ENCODE results near the gene RANBP3.

DNA sequence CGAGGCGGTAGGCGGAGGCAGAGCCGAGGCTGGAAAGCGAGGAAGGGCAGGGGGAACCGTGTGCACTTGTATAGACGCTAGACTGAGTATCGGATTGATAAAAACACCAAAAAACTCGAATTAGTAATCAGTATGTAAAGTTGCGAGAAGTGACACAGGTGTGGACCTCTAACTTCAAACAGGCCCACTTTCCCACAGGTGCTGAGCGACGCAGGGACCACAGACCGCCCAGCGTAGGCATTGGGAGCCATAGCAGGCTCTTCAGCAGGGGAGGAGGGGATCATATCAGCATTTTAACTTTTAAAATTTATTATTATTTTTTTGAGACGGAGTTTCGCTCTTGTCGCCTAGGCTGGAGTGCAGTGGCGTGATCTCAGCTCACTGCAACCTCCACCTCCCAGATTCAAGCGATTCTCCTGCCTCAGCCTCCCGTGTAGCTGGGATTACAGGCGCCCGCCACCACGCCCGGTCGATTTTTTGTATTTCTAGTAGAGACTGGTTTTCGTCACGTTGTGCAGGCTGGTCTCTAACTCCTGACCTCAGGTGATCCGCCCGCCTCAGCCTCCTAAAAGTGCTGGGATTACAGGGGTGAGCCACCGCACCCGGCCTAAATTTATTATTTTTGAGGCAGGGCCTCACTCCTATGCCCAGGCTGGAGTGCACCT lies 72.7 kb downstream of the RANBP3 start:
- TF ChIP-seq GLIS3 (CRISPR knock-in tag; IDR thresholded peaks at IDR 0.05) (no peak), CSDC2 (CRISPR knock-in tag; IDR thresholded peaks at IDR 0.05) (no peak), ZNF565 (CRISPR knock-in tag; conservative IDR thresholded peaks at IDR 0.05; ENCODE audit: low read depth) (no peak), ARNTL (CRISPR knock-in tag; IDR thresholded peaks at IDR 0.05; ENCODE audit: borderline replicate concordance, low read depth) (no peak), RARB (CRISPR knock-in tag; IDR thresholded peaks at IDR 0.05) (no peak), TOX (CRISPR knock-in tag; IDR thresholded peaks at IDR 0.05; ENCODE audit: borderline replicate concordance) (no peak), BACH2 (CRISPR knock-in tag; IDR thresholded peaks at IDR 0.05; ENCODE audit: borderline replicate concordance) (no peak), SNAI2 (CRISPR knock-in tag; IDR thresholded peaks at IDR 0.05) (no peak)
- TF ChIP-seq, protein P1, sequence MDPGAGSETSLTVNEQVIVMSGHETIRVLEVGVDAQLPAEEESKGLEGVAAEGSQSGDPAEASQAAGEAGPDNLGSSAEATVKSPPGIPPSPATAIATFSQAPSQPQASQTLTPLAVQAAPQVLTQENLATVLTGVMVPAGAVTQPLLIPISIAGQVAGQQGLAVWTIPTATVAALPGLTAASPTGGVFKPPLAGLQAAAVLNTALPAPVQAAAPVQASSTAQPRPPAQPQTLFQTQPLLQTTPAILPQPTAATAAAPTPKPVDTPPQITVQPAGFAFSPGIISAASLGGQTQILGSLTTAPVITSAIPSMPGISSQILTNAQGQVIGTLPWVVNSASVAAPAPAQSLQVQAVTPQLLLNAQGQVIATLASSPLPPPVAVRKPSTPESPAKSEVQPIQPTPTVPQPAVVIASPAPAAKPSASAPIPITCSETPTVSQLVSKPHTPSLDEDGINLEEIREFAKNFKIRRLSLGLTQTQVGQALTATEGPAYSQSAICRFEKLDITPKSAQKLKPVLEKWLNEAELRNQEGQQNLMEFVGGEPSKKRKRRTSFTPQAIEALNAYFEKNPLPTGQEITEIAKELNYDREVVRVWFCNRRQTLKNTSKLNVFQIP (CRISPR knock-in tag; IDR thresholded peaks at IDR 0.05; ENCODE audit: borderline replicate concordance, low read depth) = no peak

Measured in SK-N-SH treated with all-trans-retinoic acid at 6 μM for 48 hours (cell line).